ENCODE measurements around the gene RNF13. TPM values are rescaled to one million over a fixed set of nuclear protein-coding genes. Genes with fewer than 3 reads are reported as not detected.
A peak's percentile ranks its signal among the peaks of the same experiment; 100 is the strongest.

Gene RNF13
- total RNA-seq, 1 experiment from 2014 or later: 76.9 TPM

DNA sequence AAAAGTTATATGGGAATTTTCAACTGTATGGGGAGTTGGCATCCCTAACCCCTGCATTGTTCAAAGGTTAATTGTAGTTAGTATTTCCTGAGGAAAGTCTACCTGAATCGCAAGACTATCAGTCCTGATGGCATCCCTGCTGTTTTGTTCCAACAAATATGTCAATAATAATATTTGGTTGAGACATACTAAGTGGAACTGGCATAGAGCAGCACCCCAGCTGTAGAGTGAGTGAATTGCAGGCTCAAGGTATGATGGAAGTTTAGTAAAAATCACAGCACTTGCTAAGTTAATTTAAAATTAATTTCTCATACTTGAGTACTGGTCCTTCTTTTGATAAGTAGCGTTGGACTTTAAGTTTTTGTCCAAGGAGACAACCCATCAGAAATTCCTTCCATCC is 42.8 kb upstream of the RNF13 start:
- ChIA-PET POLR2A (no interaction called here), CTCF (interaction anchor here (2.4 kb wide), 1 partner anchor 38 kb away, joined by 13 read pairs; no protein-coding TSS in a partner anchor)
- H3K4me1 ChIP-seq (ENCODE audit: control insufficient read depth, insufficient read depth, low read length): no peaks in the 10 kb centered on the region
- H3K9me3 ChIP-seq (ENCODE audit: control insufficient read depth, insufficient read depth, low read depth, low read length): no peaks in the 10 kb centered on the region
- no TSS peak for BruUV-seq (replicated peaks)
- DNase-seq (ENCODE audit: low read depth, low spot score) (no peak), ATAC-seq (no peak)
- TF ChIP-seq CTCF (IDR thresholded peaks at IDR 0.05) (no peak), REST (IDR thresholded peaks at IDR 0.05; ENCODE audit: insufficient read depth in 1 of 2, low read depth in 2 of 2, low read length in 1 of 2) (no peak), POLR2AphosphoS5 (IDR thresholded peaks at IDR 0.05; ENCODE audit: low read depth, low read length) (no peak)
- no peak overlapping the region for H3K4me3 ChIP-seq (ENCODE audit: low read depth in 2 of 2, low read length in 2 of 2)
- intact Hi-C loops (cut with micrococcal nuclease; ENCODE audit: unreplicated experiment): no loop called here
- H3K36me3 ChIP-seq (ENCODE audit: control insufficient read depth, insufficient read depth, low read length): no peaks in the 10 kb centered on the region
- in situ Hi-C loops (cut with HindIII; ENCODE audit: low pct_unique_long_range_greater_than_20kb, low sequenced_read_pairs): no loop called here
- no peak overlapping the region for H3K27ac ChIP-seq (ENCODE audit: low read length)
- H3K27me3 ChIP-seq (ENCODE audit: control insufficient read depth, insufficient read depth, low read length): no peaks in the 10 kb centered on the region; the same call in 1 of the 2 replicates

- TF ChIP-seq TCF7L2 (IDR thresholded peaks at IDR 0.05; ENCODE audit: low read depth, low read length) (no peak), SIN3A (IDR thresholded peaks at IDR 0.05; ENCODE audit: borderline replicate concordance, insufficient read depth, low read depth, low read length) (no peak), CTCF (IDR thresholded peaks at IDR 0.05) (peak; percentile 97), POLR2AphosphoS5 (IDR thresholded peaks at IDR 0.05; ENCODE audit: low read depth, low read length) (no peak), REST (IDR thresholded peaks at IDR 0.05; ENCODE audit: insufficient read depth in 1 of 2, low read depth in 2 of 2, low read length in 1 of 2) (no peak)
- no peak overlapping the region for H3K27ac ChIP-seq (ENCODE audit: low read length)
- DNase-seq (ENCODE audit: low read depth, low spot score) (peak; percentile 32), ATAC-seq (peak; percentile 89)
- no peaks in the 10 kb centered on the region for H3K9me3 ChIP-seq (ENCODE audit: control insufficient read depth, insufficient read depth, low read depth, low read length)
- H3K4me3 ChIP-seq (ENCODE audit: low read depth in 2 of 2, low read length in 2 of 2): no peak overlapping the region
- H3K4me1 ChIP-seq (ENCODE audit: control insufficient read depth, insufficient read depth, low read length): no peaks in the 10 kb centered on the region
- H3K27me3 ChIP-seq (ENCODE audit: control insufficient read depth, insufficient read depth, low read length): no peaks in the 10 kb centered on the region
- intact Hi-C loops (cut with micrococcal nuclease; ENCODE audit: unreplicated experiment): no loop called here
- in situ Hi-C loops (cut with HindIII; ENCODE audit: low pct_unique_long_range_greater_than_20kb, low sequenced_read_pairs): no loop called here
- CTCF ChIA-PET: interaction anchor here (0.6 to 2.4 kb wide), 13 partner anchors 9 to 469 kb away, joined by 3 to 13 read pairs (median 4); partner anchors contain the start of gene ANKUB1
- POLR2A ChIA-PET: no interaction called here
- H3K36me3 ChIP-seq (ENCODE audit: control insufficient read depth, insufficient read depth, low read length): no peaks in the 10 kb centered on the region
- no TSS peak for BruUV-seq (replicated peaks)
These were observed 41.3 kb upstream of the RNF13 start for GRCh38 chr3:149771652-149772271.

Data from Panc1 (cell line).